Measurements from ENCODE around the gene EVI2B. TPM values are rescaled to one million over a fixed set of nuclear protein-coding genes. Genes with fewer than 3 reads are reported as not detected.
"Not testable (repeated sequence)": the region's sequence is repeated elsewhere in the genome, so short reads cannot be mapped to it uniquely, and the experiment has no call there.

Gene EVI2B
- total and polyA plus RNA-seq, 2 experiments from 2014 or later: 0.22 to 0.49 TPM

DNA sequence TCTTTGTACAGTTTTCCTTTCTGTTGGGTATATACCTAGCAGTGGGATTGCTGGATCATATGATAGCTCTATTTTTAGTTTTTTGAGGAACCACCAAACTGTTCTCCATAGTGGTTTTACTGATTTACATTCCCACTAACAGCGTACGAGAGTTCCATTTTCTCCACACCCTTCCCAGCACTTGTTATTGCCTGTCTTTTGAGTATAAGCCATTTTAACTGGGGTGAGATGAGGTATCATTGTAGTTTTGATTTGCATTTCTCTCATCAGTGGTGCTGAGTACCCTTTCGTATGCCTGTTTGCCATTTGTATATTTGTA lies 887 bp upstream of the EVI2B start:
- peak overlapping the region; percentile 48 for H3K27ac ChIP-seq
- no peak for DNase-seq
- H3K36me3 ChIP-seq (ENCODE audit: low read depth): no peaks in the 10 kb centered on the region
- no peak for TF ChIP-seq EZH2phosphoT487 (IDR thresholded peaks at IDR 0.05; ENCODE audit: insufficient read depth, low read depth)
- TF ChIP-seq EZH2 (IDR thresholded peaks at IDR 0.05; ENCODE audit: insufficient read depth, poor library complexity, severe bottlenecking): no peak
- H2AFZ ChIP-seq: no peak overlapping the region
- no peak overlapping the region for H3K4me2 ChIP-seq (ENCODE audit: unreplicated experiment)
- 0 out of 2 replicates have a peak, but pooled peaks cover 6% of the 10 kb centered on the region for H3K79me2 ChIP-seq (ENCODE audit: insufficient read depth)
- no peaks in the 10 kb centered on the region for H3K9me3 ChIP-seq (ENCODE audit: low read depth)
- H3K9me2 ChIP-seq (ENCODE audit: insufficient read depth): no peaks in the 10 kb centered on the region
- 95 to 97% methylated on average over 3 of the region's 3 CpGs for WGBS, 2 experiments (ENCODE audit: low coverage in 1 of 2, low lambda C conversion rate in 2 of 2, missing lambda C conversion rate in 2 of 2)
- H3F3A ChIP-seq (ENCODE audit: insufficient read depth): peaks cover 17% of the 10 kb centered on the region
- H3K4me3 ChIP-seq: no peak overlapping the region
- H4K20me1 ChIP-seq (ENCODE audit: insufficient read depth): no peaks in the 10 kb centered on the region
- no peak overlapping the region for H3K9ac ChIP-seq
- no peaks in the 10 kb centered on the region for H3K27me3 ChIP-seq (replicated peaks; ENCODE audit: insufficient read depth)
- in situ Hi-C loops (cut with MboI): no loop called here
- H3K4me1 ChIP-seq (ENCODE audit: insufficient read depth): peaks cover 16% of the 10 kb centered on the region

GRCh38 chr17:31312223-31312622 lies 1.6 kb downstream of the EVI2B start:
- peaks cover 17% of the 10 kb centered on the region for H3F3A ChIP-seq (ENCODE audit: insufficient read depth)
- H3K27ac ChIP-seq; H3K9ac ChIP-seq; H3K4me2 ChIP-seq (ENCODE audit: unreplicated experiment); H3K9me2 ChIP-seq (ENCODE audit: insufficient read depth); H4K20me1 ChIP-seq (ENCODE audit: insufficient read depth); H3K79me2 ChIP-seq (ENCODE audit: insufficient read depth); H3K4me3 ChIP-seq; H3K27me3 ChIP-seq (replicated peaks; ENCODE audit: insufficient read depth); H3K9me3 ChIP-seq (ENCODE audit: low read depth); H3K36me3 ChIP-seq (ENCODE audit: low read depth); H2AFZ ChIP-seq; DNase-seq; in situ Hi-C loops (cut with MboI): not testable (repeated sequence)
- 83 to 85% methylated on average over 7 of the region's 7 CpGs for WGBS, 2 experiments (ENCODE audit: low coverage in 1 of 2, low lambda C conversion rate in 2 of 2, missing lambda C conversion rate in 2 of 2)
- H3K4me1 ChIP-seq (ENCODE audit: insufficient read depth): peaks cover 16% of the 10 kb centered on the region

DNA sequence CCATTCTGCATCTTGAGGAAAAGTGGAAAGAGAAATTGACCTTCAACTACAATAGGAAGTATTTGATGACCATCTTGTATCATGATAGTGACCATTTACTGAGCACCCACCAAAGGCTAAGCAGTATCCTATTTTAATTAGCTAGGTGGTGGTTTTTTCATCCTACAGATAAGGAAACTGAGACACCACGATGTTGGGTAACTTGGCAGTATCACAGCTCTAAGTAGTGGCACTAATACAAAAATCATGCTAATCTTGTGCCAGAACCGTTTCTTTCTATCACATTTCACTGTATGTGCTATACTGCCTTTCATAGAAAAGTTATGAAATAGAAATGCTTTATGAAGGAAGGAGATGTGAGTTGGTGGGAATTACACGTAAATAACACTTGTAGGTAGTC lies 2.3 kb downstream of the EVI2B start:
- Histone ChIP-seq H2AFZ (no peak overlapping the region), H3K36me3 (ENCODE audit: low read depth) (no peaks in the 10 kb centered on the region), H3K4me2 (ENCODE audit: unreplicated experiment) (no peak overlapping the region), H3F3A (ENCODE audit: insufficient read depth) (peaks cover 17% of the 10 kb centered on the region), H3K9ac (no peak overlapping the region), H3K79me2 (ENCODE audit: insufficient read depth) (0 out of 2 replicates have a peak, but pooled peaks cover 2% of the 10 kb centered on the region), H3K4me1 (ENCODE audit: insufficient read depth) (peaks cover 16% of the 10 kb centered on the region), H3K27ac (no peak overlapping the region), H3K27me3 (replicated peaks; ENCODE audit: insufficient read depth) (no peaks in the 10 kb centered on the region), H3K9me2 (ENCODE audit: insufficient read depth) (no peaks in the 10 kb centered on the region), H3K4me3 (no peak overlapping the region), H3K9me3 (ENCODE audit: low read depth) (no peaks in the 10 kb centered on the region), H4K20me1 (ENCODE audit: insufficient read depth) (no peaks in the 10 kb centered on the region)
- in situ Hi-C loops (cut with MboI): no loop called here
- 97 to 99% methylated on average over 3 of the region's 3 CpGs for WGBS, 2 experiments (ENCODE audit: low coverage in 1 of 2, low lambda C conversion rate in 2 of 2, missing lambda C conversion rate in 2 of 2)
- DNase-seq: no peak
- TF ChIP-seq EZH2phosphoT487 (IDR thresholded peaks at IDR 0.05; ENCODE audit: insufficient read depth, low read depth) (no peak), EZH2 (IDR thresholded peaks at IDR 0.05; ENCODE audit: insufficient read depth, poor library complexity, severe bottlenecking) (no peak)

DNA sequence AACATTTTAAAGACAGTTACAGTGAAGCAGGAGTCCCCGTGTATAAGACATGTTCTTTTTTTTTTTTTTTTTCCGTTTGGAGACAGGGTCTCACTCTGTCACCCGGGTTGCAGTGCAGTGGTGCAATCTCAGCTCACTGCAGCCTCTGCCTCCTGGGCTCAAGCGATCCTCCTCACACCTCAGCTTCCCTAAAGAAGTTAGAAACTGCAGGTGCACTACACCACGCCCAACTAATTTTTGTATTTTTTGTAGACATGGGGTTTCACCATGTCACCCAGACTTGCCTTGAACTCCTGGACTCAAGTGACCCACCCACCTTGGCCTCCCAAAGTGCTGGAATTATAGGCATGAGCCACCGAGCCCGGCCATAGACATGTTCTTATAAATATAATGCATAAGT lies 3.0 kb downstream of the EVI2B start:
- in situ Hi-C loops (cut with MboI): no loop called here

DNA sequence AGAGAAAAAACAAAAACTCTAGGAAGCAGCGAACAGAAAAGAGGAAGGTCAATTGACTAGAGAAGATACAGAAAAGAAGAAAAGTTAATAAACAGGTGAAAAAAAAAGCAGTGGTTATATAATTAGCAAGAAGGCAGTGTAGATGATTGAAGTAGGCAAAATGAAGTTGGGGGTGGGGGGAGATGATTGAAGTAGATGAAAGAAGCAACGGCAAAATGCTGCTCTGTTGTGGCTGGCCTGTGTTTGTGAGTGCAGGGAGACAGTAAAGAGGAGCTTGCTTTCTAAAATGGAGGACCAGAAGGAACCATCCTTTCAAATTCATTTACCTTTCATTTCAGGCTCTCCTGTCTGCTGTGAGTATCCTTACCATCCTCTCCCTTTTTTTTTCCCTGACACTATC lies 3.6 kb downstream of the EVI2B start:
- DNase-seq: no peak
- TF ChIP-seq EZH2phosphoT487 (IDR thresholded peaks at IDR 0.05; ENCODE audit: insufficient read depth, low read depth) (no peak), EZH2 (IDR thresholded peaks at IDR 0.05; ENCODE audit: insufficient read depth, poor library complexity, severe bottlenecking) (no peak)

More for the DNA sequence above, 3.0 kb downstream of the EVI2B start:
- Histone ChIP-seq H3K27me3 (replicated peaks; ENCODE audit: insufficient read depth) (no peaks in the 10 kb centered on the region), H3K27ac (no peak overlapping the region), H3K79me2 (ENCODE audit: insufficient read depth) (no peaks in the 10 kb centered on the region), H3F3A (ENCODE audit: insufficient read depth) (peaks cover 17% of the 10 kb centered on the region), H3K4me3 (no peak overlapping the region), H2AFZ (no peak overlapping the region), H3K36me3 (ENCODE audit: low read depth) (no peaks in the 10 kb centered on the region), H3K9me2 (ENCODE audit: insufficient read depth) (no peaks in the 10 kb centered on the region), H3K4me1 (ENCODE audit: insufficient read depth) (peaks cover 16% of the 10 kb centered on the region), H4K20me1 (ENCODE audit: insufficient read depth) (no peaks in the 10 kb centered on the region), H3K4me2 (ENCODE audit: unreplicated experiment) (no peak overlapping the region), H3K9ac (no peak overlapping the region), H3K9me3 (ENCODE audit: low read depth) (no peaks in the 10 kb centered on the region)
- 95 to 96% methylated on average over 7 of the region's 7 CpGs for WGBS, 2 experiments (ENCODE audit: low coverage in 1 of 2, low lambda C conversion rate in 2 of 2, missing lambda C conversion rate in 2 of 2)
- TF ChIP-seq EZH2phosphoT487 (IDR thresholded peaks at IDR 0.05; ENCODE audit: insufficient read depth, low read depth): no peak
- TF ChIP-seq EZH2 (IDR thresholded peaks at IDR 0.05; ENCODE audit: insufficient read depth, poor library complexity, severe bottlenecking): no peak
- no peak for DNase-seq

More for the DNA sequence above, 3.6 kb downstream of the EVI2B start:
- no peaks in the 10 kb centered on the region for H3K9me3 ChIP-seq (ENCODE audit: low read depth)
- no peak overlapping the region for H3K4me2 ChIP-seq (ENCODE audit: unreplicated experiment)
- H2AFZ ChIP-seq: no peak overlapping the region
- peaks cover 4% of the 10 kb centered on the region; the same call in 1 of the 2 replicates for H3K79me2 ChIP-seq (ENCODE audit: insufficient read depth)
- no peaks in the 10 kb centered on the region for H3K9me2 ChIP-seq (ENCODE audit: insufficient read depth)
- peaks cover 17% of the 10 kb centered on the region for H3F3A ChIP-seq (ENCODE audit: insufficient read depth)
- 7 to 10% methylated on average over 2 of the region's 2 CpGs for WGBS, 2 experiments (ENCODE audit: low coverage in 1 of 2, low lambda C conversion rate in 2 of 2, missing lambda C conversion rate in 2 of 2)
- H3K9ac ChIP-seq: no peak overlapping the region
- H3K4me1 ChIP-seq (ENCODE audit: insufficient read depth): peaks cover 16% of the 10 kb centered on the region
- in situ Hi-C loops (cut with MboI): no loop called here
- no peaks in the 10 kb centered on the region for H4K20me1 ChIP-seq (ENCODE audit: insufficient read depth)
- H3K27me3 ChIP-seq (replicated peaks; ENCODE audit: insufficient read depth): no peaks in the 10 kb centered on the region
- no peak overlapping the region for H3K4me3 ChIP-seq
- no peaks in the 10 kb centered on the region for H3K36me3 ChIP-seq (ENCODE audit: low read depth)
- H3K27ac ChIP-seq: no peak overlapping the region

Data from GM23248 (cell line).